HepG2 (cell line): ENCODE results near the gene PHF23. TPM values are rescaled to one million over a fixed set of nuclear protein-coding genes. Genes with fewer than 3 reads are reported as not detected.

ENCODE experiments used
- KLF9 ChIP-seq: IDR thresholded peaks from 2 replicates; pipeline ENCODE4 v1.6.1; 2016; ENCODE audit warnings: low read depth
- NCOR1 ChIP-seq: fragments of 200-600 bp; sonication (generic); IDR thresholded peaks from 2 replicates; pipeline ENCODE4 v1.7.0; 2017; ENCODE audit warnings: antibody characterized with exemption, low read length, borderline replicate concordance
- ZNF468 ChIP-seq: sonication (generic); formaldehyde crosslinking; IDR thresholded peaks from 2 replicates; pipeline ENCODE4 v1.8.0; 2022; ENCODE audit warnings: mild to moderate bottlenecking, moderate library complexity, missing genetic modification reagents
- polyA plus RNA-seq, 8 experiments: library from polyadenylated mRNA; depleted of rRNA in 3 of 8; stranded (reverse) in 7 of 8; unstranded in 1 of 8; fragments of >200 nt; fragmentation: Illumina TruSeq in 4 of 8; extraction: Trizol in 4 of 8; gene quantifications; 2 replicates each; pipeline versions ENCODE4 v1.2.1 to v1.2.3, GENCODE V29; 2011 to 2016; ENCODE audit warnings: low read depth in 4 of 8, missing spikeins in 1 of 8, mixed read lengths in 1 of 8; ENCODE audit not compliant: insufficient read depth in 1 of 8
- total RNA-seq, 5 experiments: library from RNA; depleted of rRNA; stranded (reverse); fragments of >200 nt; fragmentation: Illumina TruSeq; extraction: Trizol; gene quantifications; 2 replicates each; pipeline ENCODE4 v1.2.3, GENCODE V29; 2016; ENCODE audit warnings: low read depth in 1 of 5
- TF ChIP-seq, protein P1 (sequence below): sonication (generic); formaldehyde crosslinking; IDR thresholded peaks from 2 replicates; pipeline ENCODE4 v1.5.1; 2020; ENCODE audit warnings: missing genetic modification reagents, mild to moderate bottlenecking, borderline replicate concordance
- TF ChIP-seq, protein P2 (sequence below): sonication (generic); formaldehyde crosslinking; IDR thresholded peaks from 2 replicates; pipeline ENCODE4 v1.4.0; 2020; ENCODE audit warnings: missing genetic modification reagents
- TF ChIP-seq, protein P3 (sequence below): IDR thresholded peaks from 2 replicates; pipeline ENCODE4 v1.6.1; 2016; ENCODE audit warnings: missing compliant biosample characterization, missing genetic modification reagents, borderline replicate concordance

Gene PHF23
- total and polyA plus RNA-seq, 2 of the 13 experiments (the other 11 are each of a cell fraction or from before 2014, with no cell fraction given) = 27.6 to 33.2 TPM

DNA sequence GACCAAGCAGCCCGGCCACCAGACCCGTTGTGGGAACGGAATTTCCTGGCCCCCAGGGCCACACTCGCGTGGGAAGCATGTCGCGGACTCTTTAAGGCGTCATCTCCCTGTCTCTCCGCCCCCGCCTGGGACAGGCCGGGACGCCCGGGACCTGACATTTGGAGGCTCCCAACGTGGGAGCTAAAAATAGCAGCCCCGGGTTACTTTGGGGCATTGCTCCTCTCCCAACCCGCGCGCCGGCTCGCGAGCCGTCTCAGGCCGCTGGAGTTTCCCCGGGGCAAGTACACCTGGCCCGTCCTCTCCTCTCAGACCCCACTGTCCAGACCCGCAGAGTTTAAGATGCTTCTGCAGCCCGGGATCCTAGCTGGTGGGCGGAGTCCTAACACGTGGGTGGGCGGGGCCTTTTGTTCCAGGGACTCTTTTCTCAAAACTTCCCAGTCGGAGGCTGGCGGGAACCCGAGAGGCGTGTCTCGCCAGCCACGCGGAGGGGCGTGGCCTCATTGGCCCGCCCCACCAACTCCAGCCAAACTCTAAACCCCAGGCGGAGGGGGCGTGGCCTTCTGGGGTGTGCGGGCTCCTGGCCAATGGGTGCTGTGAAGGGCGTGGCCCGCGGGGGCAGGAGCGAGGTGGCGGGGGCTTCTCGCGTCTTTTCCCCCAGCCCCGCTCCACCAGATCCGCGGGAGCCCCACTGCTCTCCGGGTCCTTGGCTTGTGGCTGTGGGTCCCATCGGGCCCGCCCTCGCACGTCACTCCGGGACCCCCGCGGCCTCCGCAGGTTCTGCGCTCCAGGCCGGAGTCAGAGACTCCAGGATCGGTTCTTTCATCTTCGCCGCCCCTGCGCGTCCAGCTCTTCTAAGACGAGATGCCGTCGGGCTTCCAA lies 42.1 kb upstream of the PHF23 start, which contains the start of gene SLC2A4 (continued):
- TF ChIP-seq, protein P1, sequence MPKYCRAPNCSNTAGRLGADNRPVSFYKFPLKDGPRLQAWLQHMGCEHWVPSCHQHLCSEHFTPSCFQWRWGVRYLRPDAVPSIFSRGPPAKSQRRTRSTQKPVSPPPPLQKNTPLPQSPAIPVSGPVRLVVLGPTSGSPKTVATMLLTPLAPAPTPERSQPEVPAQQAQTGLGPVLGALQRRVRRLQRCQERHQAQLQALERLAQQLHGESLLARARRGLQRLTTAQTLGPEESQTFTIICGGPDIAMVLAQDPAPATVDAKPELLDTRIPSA (CRISPR knock-in tag) = 0 out of 2 replicates have a peak, but pooled peaks have one; percentile 26
- TF ChIP-seq, protein P2, sequence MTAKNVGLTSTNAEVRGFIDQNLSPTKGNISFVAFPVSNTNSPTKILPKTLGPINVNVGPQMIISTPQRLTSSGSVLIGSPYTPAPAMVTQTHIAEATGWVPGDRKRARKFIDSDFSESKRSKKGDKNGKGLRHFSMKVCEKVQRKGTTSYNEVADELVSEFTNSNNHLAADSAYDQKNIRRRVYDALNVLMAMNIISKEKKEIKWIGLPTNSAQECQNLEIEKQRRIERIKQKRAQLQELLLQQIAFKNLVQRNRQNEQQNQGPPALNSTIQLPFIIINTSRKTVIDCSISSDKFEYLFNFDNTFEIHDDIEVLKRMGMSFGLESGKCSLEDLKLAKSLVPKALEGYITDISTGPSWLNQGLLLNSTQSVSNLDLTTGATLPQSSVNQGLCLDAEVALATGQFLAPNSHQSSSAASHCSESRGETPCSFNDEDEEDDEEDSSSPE (CRISPR knock-in tag) = peak; percentile 85
- TF ChIP-seq KLF9 (CRISPR knock-in tag) = peak; percentile 84; the same call in 1 of the 2 replicates
- TF ChIP-seq NCOR1 = no peak; the same call in 1 of the 2 replicates
- TF ChIP-seq, protein P3, sequence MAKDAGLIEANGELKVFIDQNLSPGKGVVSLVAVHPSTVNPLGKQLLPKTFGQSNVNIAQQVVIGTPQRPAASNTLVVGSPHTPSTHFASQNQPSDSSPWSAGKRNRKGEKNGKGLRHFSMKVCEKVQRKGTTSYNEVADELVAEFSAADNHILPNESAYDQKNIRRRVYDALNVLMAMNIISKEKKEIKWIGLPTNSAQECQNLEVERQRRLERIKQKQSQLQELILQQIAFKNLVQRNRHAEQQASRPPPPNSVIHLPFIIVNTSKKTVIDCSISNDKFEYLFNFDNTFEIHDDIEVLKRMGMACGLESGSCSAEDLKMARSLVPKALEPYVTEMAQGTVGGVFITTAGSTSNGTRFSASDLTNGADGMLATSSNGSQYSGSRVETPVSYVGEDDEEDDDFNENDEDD (CRISPR knock-in tag) = peak; percentile 79; the same call in 1 of the 2 replicates
- peak; percentile 5; the same call in 1 of the 2 replicates for TF ChIP-seq ZNF468 (CRISPR knock-in tag)
